Sigmoid colon (tissue), 4 donors: ENCODE results near the gene P3H2.

Experiments used
- EP300 ChIP-seq, 4 donors: sonication (generic); formaldehyde crosslinking; IDR thresholded peaks; one replicate each; pipeline ENCODE4 v1.6.1; 2017; ENCODE audit warnings: antibody characterized with exemption in 4 of 4
- POLR2A ChIP-seq, 2 donors: fragments of 450-650 bp; IDR thresholded peaks; one replicate each; pipeline ENCODE4 v1.6.1; 2016; ENCODE audit warnings: antibody characterized with exemption in 2 of 2, mild to moderate bottlenecking in 2 of 2, moderate library complexity in 2 of 2
- POLR2AphosphoS5 ChIP-seq, 4 donors: sonication (generic); formaldehyde crosslinking; IDR thresholded peaks; one replicate each; pipeline ENCODE4 v1.6.1; 2017; ENCODE audit warnings: antibody characterized with exemption in 4 of 4
- TF ChIP-seq, protein P1 (sequence below), 4 experiments: fragments of 450-650 bp in 3 of 4; fragments of 200-600 bp in 1 of 4; IDR thresholded peaks; one replicate each; pipeline ENCODE4 v1.5.1; 2016 to 2019; ENCODE audit warnings: antibody characterized with exemption in 4 of 4, mild to moderate bottlenecking in 3 of 4, moderate library complexity in 2 of 4

DNA sequence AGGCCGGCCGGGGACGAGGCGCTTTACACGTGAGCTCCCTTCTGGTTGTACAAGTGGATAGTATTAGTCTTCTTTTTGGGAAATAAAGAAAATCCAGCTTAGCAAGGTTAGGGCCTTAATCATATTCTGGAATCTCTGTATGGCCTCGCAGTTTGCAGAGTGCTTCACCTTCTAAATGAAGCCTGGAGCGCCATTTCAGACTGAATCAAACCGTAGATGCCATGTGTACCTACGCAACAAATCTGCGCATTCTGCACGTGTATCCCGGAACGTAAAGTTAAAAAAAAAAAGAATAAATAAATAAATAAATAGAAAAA is 322 bp upstream of the P3H2 start:
- TF ChIP-seq, protein P1, sequence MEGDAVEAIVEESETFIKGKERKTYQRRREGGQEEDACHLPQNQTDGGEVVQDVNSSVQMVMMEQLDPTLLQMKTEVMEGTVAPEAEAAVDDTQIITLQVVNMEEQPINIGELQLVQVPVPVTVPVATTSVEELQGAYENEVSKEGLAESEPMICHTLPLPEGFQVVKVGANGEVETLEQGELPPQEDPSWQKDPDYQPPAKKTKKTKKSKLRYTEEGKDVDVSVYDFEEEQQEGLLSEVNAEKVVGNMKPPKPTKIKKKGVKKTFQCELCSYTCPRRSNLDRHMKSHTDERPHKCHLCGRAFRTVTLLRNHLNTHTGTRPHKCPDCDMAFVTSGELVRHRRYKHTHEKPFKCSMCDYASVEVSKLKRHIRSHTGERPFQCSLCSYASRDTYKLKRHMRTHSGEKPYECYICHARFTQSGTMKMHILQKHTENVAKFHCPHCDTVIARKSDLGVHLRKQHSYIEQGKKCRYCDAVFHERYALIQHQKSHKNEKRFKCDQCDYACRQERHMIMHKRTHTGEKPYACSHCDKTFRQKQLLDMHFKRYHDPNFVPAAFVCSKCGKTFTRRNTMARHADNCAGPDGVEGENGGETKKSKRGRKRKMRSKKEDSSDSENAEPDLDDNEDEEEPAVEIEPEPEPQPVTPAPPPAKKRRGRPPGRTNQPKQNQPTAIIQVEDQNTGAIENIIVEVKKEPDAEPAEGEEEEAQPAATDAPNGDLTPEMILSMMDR (IDR thresholded peaks at IDR 0.05), result peak in 2 of 4 experiments; percentile 3 to 48
- TF ChIP-seq POLR2AphosphoS5 (IDR thresholded peaks at IDR 0.05), result no peak
- TF ChIP-seq EP300 (IDR thresholded peaks at IDR 0.05), result no peak
- no peak for TF ChIP-seq POLR2A (IDR thresholded peaks at IDR 0.05)
